TTC549 (cell line): Measurements from ENCODE around the gene ST6GALNAC5.

Experiments
- FAIRE-seq: peaks from 2 replicates; lab custom pipeline; 2012; peaks lifted over from hg19 to GRCh38; lab: Jason Lieb, UNC

ST6GALNAC5 gene

DNA sequence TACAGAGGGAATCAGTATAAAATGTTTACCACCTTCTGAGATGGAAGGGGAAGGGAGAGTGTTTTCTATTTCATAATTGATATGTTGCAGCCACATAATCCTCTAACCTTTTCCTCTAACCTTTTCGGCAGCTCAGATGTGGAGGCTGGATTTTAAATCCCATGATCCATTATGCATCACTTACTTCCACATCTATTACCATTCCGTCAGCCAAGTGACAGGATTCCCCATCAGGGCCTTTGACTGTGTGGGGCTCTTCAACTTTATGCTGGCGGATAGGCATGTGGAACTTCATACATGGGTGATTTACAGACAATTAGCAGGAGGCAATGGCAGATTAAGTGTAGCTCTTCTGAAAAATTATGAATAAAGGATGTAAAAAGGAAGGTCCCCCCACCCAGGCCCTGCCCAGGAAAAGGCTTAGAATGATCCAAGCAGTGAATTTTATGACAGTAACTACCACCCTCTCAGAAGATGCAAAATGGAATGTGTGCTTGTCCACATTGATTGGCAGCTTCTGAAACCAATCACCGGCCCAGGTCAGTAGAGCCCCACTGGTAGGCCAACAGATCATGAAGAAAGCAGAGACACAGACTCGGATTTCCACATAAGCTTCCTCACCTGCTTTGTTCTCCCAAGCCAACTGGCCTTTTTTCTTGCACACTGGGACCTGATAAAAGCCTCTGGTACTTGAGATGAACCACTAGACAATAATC, 147.0 kb downstream of the ST6GALNAC5 start:
- no peak for FAIRE-seq

DNA sequence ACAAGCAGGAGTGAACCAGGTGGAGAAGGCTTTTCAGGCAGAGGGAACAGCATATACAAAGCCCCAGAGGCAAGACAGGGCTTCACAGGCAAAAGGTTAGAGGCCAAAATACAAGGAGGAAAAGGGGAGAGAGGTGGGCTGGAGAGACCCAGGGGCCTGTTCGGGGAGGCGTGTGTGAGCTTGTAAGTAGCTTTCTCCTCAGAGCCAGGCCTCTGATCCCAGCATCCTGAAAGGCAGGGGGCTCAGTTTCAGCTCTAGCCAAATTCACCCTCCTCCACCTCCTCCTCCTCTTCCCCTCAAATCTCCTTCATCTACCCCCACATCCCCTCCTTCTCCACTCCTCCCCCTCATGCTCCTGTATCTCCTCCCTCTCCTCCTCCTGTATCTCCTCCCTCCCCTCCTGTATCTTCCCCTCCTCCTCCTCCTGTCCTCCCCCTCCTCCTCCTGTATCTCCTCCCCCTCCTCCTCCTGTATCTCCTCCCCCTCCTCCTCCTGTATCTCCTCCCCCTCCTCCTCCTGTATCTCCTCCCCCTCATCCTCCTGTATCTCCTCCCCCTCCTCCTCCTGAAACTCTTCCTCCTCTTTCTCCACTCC, 148.6 kb downstream of the ST6GALNAC5 start:
- no peak for FAIRE-seq

DNA sequence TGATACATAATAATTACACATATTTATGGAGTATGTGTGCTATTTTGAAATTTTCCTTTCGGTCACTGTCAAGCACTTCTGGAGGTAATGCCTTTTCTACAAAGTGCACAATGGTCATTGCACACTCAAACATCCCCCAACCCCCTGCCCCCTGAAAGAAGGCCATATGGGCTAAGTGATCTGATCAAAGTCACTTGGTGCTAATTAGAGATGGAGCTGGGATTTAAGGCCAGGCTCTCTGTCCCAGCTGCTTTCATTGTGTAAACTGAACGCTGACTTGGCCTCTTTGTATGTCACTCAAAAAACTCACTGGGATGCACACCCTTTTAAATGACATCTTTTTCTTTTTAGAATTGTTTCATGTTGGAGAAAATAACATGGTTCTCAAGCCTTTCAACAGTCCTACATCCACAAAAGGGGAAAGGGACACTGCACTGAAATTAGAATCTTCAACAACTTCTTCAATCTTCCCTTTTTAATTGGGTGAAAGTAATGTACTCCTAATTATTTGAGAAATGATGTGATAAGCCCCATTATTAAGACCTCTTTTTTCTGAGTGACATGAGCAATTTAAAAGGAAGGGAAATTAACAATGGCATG, 149.2 kb downstream of the ST6GALNAC5 start:
- no peak for FAIRE-seq

DNA sequence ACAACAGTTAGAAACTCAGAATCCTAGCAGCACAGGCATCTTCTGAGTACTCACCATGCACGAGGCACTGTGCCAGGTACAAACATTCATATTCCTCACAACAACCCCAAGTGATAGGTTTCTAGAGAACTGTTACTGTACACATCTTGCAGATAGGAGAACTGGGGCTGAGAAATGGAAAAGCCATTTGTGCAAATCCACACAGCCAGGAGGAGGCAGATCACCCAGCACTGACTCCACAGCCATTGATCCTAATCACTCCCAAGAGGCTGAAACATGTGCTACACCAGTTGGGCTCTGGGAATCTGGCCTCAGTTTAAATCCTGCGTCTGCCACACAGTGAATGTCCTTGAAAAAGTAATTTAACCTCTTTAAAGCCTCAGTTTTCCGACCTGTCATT, 151.0 kb downstream of the ST6GALNAC5 start:
- no peak for FAIRE-seq

DNA sequence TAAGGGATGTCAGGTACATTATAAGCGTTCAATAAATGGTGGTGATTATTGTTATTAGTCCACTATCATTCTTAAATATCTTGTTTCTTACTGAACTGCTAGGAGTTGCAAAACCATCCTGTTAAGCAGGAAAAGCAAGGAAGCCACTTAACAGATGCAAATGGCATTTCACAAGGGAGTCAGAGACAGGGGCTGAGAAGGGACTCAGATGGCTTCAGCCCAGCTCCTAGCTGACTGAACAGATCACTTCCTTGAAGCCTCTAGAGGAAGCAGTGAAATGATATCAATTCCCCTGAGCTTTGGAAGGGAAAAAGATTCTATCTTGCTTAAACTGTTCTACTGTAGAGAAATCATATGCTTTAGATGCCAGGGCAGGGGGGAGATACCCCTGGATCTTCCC, 151.5 kb downstream of the ST6GALNAC5 start:
- no peak for FAIRE-seq

DNA sequence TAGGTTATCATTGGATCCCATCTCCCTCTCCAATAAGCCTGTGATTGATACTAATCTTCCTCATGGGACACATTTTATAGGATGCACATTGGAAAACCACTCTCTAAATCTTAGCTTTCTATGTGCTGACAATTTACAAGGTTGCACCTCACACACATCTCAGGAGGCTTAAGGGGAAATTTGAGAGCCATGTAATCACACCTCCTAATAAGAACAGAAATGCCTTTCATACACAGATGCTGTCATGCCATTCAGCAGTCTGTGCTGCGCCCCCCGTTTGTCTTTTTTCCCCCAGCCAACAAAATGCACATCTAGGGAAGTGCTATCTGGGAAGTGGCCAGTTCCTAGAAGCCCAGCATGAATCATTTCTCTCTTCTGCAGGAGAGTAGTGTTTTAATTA, 154.5 kb downstream of the ST6GALNAC5 start:
- FAIRE-seq, result no peak

DNA sequence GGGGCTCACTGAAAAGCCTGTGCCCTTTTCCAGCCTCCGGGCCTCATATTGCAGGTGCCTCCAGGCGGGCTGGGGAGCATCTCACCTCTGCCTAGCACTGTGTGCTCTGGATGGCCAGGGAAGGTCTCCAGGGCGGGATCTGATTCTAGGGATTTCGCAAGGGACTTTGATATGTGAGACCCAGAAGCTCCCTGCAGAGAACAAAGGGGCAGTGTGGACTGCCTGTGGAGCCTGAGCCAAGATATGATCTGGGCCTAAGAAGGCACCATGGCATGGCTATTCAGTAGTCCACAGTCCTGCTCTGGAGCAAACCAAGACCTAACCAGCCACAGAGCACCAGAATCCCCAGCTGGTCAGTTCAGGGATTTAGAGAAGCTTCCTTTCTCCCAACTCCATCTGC, 157.2 kb downstream of the ST6GALNAC5 start:
- FAIRE-seq, result no peak

DNA sequence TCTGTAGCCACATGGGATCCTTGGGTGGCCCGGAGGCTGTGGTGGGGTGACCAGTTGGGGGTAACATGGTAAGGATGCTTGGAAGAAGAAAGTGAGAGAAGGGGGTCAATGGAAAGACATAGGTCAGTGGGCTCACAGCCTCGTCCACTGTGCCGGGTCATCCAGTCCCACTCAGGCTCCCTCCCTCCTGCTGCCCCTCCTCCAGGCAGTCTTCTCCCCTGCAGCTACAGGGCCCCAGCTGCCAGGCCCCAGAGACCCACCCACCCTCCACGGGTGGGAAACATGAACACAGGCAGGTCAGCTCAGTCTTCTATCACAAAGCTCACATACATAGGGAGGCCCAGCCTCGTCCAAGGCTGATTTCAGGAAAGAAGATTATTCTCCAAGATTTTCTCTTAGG, 158.3 kb downstream of the ST6GALNAC5 start:
- FAIRE-seq, result no peak

DNA sequence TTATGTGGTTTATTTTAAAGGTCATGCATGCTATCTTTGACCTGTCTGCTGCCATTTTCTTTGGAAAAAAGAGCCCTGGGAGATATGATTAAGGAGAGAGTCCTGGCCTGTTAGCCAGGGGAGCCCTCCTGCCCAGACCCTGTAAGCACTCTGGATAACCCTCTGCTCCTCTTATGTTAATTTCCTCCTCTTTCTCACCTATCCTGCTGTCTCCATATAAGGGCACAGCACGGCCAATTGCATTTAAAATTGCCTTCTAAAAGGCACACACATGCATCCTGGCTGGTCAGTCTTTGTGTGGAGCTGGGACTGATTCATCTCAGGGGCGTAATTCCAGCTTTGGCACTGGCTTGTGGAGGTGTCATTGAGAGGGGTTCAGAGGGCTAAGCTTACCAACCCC, 158.9 kb downstream of the ST6GALNAC5 start:
- FAIRE-seq, result no peak

DNA sequence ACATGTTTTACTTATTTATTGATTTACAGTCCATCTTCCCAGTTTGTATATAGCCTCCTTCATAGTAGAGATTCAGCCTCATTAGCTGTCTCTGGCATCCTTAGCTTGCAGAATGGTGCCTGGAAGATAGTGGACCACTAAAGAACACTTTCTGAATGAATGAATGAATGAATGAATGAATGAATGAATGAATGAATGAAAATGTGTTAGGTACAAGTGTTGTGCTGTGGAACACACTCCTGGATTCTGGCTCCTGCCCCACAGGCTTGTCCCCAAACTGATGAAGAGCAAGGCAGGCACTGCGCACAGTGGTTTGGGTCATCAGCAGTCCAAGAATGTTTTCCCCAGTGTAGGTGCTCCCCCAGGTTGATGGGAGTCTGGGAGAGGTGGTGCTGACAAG, 159.4 kb downstream of the ST6GALNAC5 start:
- no peak for FAIRE-seq

DNA sequence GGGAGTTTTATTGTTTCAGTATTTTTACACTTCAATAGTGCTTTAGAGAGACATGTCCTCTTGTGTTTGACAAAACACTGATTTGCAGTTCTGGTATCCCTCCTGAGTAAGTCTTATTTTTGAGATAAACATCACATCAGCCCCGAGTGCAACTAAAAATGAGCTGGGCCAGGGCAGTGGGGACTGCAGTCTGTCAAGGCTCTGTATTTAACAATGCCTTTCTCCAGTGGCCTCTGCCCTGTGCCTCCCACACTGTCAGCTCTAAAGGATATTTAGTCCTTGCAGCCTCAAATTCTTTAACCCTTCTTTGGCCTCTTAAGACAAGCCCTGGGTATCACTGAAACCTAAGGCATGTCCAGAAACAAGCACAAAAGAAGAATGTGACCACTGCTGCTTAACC, 160.6 kb downstream of the ST6GALNAC5 start:
- FAIRE-seq, result no peak

DNA sequence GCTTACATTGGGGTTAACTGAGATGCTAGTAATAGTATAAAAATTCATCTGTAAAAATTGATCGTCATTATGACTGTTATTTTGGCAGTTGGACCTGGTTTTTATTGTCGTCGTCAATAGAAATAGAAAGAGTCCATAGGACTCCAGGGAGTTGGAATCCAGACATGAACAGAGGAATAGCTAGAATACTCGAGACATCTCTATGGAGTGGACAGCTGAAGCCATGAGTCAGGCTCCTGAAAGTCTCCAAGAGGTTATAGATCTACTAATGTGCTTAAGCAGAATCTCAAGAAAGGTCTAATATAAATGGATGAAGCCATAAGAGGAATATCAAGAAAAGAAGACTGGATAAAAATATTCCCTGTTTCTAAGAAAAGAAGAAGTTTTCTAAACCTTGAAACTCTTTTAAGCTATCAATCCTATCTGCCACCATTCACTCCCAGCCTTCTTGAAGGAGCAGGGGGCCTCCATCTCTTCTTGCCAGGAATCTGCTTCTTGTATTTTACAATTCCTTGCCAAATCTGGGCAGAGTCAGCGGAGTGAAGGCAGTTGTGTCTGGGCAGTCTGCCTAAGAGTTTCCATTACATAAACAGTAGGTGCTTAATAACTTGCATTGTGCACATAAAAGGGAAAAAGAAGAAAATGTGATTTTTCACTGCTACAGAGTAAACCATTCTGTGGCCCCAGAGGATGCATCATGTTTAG, 163.3 kb downstream of the ST6GALNAC5 start:
- FAIRE-seq, result no peak

DNA sequence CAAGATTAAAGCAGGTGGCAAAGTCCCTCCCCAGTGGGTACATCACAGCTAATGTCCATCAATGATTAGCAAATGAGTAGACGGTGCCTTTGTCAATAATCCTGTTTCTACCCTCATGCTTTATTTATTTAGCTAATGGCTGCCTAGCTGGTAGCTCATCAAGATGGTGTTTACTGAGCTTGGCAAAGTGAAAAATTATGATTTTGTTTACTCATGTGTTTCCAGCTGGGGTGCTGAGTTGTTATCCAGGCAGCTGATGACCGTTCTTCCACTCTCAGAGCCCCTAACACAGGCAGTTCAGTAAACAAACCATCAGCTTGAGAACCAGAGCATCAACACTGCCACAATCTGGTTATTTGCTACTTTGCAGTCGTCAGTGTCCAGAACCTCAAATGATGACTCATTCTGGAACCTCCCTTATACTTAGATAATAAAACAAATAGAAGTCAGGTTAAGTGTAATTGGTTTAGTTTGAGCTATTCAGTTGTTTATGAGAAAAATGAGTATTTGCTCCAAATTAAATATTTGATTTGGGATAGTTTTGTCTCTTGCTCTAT, 163.9 kb downstream of the ST6GALNAC5 start:
- no peak for FAIRE-seq

DNA sequence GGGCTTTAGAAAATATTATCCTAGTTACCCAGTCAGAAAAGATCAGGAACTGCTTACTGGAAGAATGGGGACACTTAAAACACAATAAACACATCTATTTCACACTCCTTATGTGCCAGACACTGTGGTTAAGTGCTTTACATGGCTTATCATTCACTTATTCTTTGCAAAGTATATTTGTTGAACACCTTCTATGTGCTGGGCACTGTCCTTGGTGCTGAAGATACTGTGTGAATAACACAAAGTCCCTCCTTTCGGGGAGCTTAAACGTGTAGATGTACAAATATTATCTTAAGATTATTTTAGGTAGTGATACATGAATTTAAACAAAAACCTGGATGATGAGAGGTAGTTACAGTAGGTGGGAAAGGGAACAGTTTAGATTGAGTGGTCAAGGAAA, 169.3 kb downstream of the ST6GALNAC5 start:
- no peak for FAIRE-seq

DNA sequence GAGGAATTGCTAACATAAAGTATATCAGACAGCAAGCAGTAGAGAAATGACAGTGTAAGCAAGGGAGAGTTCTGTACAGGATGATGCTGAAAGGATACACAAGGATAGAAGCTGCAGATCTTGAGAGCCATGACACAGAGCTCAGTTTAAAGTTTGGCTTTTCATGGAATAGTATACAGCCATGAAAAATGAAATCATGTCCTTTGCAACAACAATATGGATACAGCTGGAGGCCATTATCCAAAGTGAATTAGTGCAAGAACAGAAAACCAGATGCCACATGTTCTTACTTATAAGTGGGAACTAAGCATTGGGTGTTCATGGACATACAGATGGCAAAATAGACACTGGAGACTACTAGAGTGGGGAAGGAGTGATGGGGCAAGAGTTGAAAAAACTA, 169.8 kb downstream of the ST6GALNAC5 start:
- FAIRE-seq, result no peak

DNA sequence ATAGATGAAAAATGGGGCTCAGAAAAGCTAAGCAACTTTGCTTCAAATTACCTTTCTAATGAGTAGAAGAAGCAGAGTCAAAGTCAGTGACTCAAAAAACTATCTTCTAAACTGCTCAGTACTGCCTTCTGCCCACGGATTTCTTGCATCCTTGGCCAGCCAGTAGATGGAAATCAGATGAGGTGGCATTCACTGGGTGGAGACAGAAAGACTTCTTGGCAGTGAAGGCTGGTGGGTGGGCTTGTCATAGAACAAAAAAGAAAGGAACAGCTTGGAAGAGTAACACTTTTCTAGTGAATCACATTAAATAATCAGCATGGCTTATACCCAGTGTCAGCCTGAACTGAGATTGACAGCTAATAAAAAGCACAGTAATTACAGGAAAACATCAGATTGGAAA, 170.7 kb downstream of the ST6GALNAC5 start:
- no peak for FAIRE-seq

DNA sequence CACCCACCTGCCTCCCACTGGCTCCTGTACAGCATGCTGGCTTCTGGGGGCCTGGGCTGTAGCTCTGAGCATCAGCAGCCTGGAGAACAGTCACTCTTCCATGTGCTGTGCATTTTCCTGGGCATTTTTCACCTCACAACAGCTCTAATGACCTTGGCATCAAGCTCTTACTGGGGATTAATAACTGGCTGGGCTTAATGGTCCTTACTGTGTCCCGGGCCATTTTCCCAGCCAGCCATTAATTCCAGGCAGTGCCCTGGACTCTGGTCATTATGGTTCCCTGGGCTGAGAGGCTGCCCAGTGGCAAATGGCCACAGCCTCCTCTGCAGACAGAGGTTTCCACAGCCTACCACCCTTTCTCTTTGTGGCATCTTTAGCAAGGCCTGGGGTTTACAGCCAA, 171.8 kb downstream of the ST6GALNAC5 start:
- FAIRE-seq, result no peak

DNA sequence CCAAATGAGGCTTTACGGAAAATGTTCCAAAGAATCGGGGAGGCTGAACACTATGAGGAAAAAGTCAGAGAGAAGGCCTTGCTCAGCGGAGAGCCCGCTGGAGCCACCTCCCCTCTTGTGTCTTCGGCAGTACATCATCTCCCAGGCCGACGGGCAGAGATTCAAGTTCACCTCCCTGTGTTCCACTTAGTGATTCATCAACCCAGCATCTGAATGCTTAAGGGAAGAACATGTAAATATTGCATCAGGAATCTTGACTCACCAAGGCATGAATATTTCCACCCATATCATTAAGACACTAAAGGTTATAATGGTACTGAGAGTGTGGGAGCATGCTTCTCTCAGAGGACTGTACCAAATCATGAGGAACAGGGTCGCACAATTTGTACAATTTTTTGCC, 172.5 kb downstream of the ST6GALNAC5 start:
- FAIRE-seq, result no peak

DNA sequence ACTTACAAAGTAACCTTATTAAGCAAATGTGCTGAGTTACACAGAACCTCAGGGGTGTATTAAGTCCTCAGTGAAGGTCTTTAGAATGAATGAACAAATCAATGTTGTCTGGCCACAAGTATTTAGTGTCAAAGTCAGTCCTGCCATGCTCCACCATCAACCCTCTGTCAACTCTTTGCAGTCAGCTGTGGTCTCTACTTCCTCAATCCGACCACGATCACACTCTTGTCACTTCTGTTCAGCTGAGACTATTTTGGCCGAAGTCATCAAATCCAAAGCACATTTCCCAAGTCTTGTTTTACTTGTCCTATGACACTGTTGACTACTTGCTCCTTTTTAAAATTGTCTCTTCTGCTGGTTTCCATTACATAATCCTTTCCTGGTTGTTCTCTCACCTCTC, 173.5 kb downstream of the ST6GALNAC5 start:
- FAIRE-seq, result no peak

DNA sequence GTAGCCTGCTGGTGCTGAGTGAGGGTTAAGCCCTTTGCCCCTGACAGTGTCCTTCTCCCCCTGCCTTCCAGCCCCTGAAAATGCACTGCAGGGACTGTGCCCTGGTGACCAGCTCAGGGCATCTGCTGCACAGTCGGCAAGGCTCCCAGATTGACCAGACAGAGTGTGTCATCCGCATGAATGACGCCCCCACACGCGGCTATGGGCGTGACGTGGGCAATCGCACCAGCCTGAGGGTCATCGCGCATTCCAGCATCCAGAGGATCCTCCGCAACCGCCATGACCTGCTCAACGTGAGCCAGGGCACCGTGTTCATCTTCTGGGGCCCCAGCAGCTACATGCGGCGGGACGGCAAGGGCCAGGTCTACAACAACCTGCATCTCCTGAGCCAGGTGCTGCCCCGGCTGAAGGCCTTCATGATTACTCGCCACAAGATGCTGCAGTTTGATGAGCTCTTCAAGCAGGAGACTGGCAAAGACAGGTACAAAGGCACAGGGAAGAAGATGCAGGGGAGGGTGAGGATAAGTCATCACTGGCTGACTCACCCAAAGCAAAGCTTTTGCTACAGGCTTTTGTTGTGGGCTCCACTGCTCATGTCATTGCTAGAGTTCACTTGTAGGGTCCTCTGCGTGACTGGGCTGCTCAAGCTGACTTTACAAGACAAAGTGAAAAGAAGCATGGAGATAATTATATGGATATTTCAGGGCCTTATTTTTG, 177.0 kb downstream of the ST6GALNAC5 start:
- no peak for FAIRE-seq

DNA sequence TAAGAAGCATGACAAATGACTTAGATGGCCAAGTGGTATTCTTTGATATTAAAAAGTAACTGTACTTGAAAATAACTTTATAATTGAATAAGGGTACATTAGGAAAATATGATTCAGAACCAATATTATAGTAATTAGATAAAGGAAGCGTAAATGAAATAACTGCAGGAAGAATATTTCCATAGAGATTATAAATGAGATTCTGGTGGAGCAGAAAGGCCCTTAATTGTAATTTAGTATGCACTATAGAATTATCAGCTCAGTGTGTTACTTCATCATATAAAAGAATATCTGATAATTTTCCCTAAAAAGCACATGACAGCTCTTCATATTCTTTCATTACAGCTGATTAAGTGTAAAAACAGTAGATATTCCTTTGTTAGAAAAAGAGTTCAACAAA, 180.3 kb downstream of the ST6GALNAC5 start:
- FAIRE-seq, result no peak

DNA sequence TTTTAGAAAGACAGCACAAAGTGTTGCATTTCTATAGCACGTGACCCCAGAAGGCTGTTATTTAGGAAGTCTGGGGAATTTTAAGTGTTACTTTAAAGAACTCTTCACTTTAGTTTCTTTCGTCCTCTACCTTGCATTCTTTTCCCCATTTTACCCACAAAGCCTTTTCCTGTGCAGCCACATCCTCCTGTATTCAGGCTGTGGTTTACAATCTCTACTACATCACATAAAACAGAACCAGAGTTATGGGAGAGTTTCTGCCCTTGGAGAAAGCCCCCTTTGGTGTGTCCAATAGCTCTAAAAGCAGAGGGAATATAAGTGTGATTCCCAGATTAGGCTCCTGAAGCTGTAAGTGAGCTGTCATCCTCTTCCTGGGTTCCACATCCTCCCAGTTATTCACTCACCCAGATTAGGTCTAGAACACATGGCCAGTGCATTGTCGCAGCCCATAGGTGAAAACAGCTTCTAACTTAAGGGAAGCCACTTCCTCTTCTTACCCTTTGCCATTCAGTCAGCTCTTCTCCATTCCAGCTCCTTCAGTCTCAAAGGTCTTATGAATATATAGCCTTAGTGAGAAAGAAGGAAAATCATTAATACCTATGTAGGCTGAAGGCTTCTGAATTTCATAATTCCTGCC, 180.8 kb downstream of the ST6GALNAC5 start:
- FAIRE-seq, result no peak
